GM13976 (cell line): ENCODE results near the gene PLBD2.

Experiments used
- DNase-seq: peaks from one replicate; pipeline ENCODE4 v3.0.0; 2012; ENCODE audit warnings: low spot score
- CTCF ChIP-seq: IDR thresholded peaks from 2 replicates; pipeline ENCODE4 v1.5.1; 2012; ENCODE audit warnings: borderline replicate concordance, mild to moderate bottlenecking; ENCODE audit not compliant: insufficient read depth; ENCODE audit errors: extremely low read depth, missing control alignments, control extremely low read depth
- in situ Hi-C: fragments of 300-500 bp; cut with MboI; formaldehyde crosslinking; loops from one replicate; pipeline ENCODE4 v1.12.0; 2022; ENCODE audit warnings: low sequenced_read_pairs, mixed read lengths, inconsistent platforms; ENCODE audit not compliant: unreplicated experiment

PLBD2 gene

GRCh38 chr12:113369391-113369985 lies 11.1 kb downstream of the PLBD2 start:
- no peak for TF ChIP-seq CTCF
- no peak for DNase-seq
- in situ Hi-C loops: no loop called here

DNA sequence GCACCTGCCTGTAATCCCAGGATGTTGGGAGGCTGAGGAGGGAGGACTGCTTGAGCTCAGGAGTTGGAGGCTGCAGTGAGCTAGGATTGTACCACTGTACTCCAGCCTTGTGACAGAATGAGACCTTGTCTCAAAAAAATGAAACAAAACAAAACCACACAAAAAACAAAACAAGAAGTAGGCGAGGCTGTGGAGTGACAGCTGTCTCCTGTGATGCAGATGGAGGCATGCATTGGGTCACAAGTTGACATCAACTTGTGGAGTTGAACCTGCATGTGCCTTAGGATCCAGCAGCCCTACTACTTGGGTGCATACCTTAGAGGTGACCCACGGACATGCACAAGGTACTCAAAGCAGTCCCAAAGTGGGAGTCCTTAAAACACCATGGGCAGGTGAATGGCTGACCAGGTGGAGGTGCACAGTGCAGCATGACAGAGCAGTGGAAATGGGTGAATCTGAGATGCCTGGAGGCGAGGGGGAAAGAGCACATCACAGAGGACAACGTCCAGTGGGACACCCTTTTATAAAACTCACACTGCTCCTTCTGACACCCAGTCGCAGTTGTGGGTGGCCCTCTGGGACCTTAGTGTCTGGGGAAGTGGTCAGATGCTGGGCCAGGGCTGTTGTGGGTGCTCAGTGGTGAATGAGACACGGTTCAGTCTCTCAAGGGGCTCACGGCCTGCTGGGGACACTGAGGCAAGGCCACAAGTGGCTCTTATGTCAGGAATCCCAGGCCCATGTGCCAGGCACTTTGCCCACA lies 12.7 kb downstream of the PLBD2 start:
- in situ Hi-C loops: no loop called here
- DNase-seq: no peak
- TF ChIP-seq CTCF: no peak

- in situ Hi-C loops: no loop called here
- TF ChIP-seq CTCF: no peak
- no peak for DNase-seq
Observed at GRCh38 chr12:113371808-113372207, 13.4 kb downstream of the PLBD2 start.

DNA sequence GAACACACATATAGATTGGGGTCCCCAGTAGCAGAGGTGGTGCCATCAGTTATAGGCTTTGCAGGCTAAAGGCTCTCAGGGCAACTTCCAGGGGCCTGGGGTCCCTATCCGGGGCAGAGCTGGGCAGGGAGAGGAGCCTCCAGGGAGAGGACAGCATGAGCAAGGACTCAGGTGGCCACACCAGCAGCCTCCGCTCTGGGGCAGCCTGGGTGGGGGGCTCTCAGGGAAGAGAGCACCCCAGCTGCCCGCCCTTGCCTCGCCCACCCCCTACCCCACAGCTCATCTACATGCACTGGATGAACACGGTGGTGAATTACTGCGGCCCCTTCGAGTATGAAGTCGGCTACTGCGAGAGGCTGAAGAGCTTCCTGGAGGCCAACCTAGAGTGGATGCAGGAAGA lies 14.0 kb downstream of the PLBD2 start:
- TF ChIP-seq CTCF: no peak
- in situ Hi-C loops: no loop called here
- no peak for DNase-seq

DNA sequence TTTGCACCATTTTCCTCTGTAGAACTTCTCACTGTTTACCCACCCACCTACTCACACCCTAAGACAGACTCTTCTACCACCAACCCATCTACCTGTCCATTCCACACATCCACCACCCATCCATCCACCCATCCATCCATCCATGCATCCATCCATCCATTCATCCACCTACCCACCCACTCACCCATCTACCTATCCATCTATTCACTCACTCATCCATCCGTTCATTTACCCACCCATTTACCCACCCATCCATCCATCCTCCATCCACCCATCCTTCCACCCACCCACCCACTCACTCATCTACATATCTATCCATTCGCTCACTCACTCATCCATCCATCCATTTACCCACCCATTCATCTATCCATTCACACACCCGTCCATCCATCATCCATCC lies 15.1 kb downstream of the PLBD2 start:
- in situ Hi-C loops: no loop called here
- TF ChIP-seq CTCF: no peak

GRCh38 chr12:113373969-113374368 lies 15.6 kb downstream of the PLBD2 start:
- DNase-seq: no peak
- no peak for TF ChIP-seq CTCF
- in situ Hi-C loops: no loop called here

More for the DNA sequence above, 15.1 kb downstream of the PLBD2 start:
- DNase-seq: no peak
